Gastroesophageal sphincter (tissue), 4 donors: ENCODE measurements around the gene ATG16L1. TPM values are rescaled to one million over a fixed set of nuclear protein-coding genes. Genes with fewer than 3 reads are reported as not detected.

ENCODE experiments used
- ATAC-seq: fragments of 150-250 bp; one replicate; pipeline ENCODE4 v1.9.1; 2016; ENCODE audit warnings: mild to moderate bottlenecking, moderate library complexity
- H3K27ac ChIP-seq, 4 donors: fragments of 200-600 bp; sonication (generic) in 3 of 4; 1 replicate in 3 of 4; 2 replicates in 1 of 4; pipeline ENCODE4 v1.5.1; 2016 to 2019
- H3K27me3 ChIP-seq: fragments of 200-600 bp; sonication (generic); one replicate; pipeline ENCODE4 v1.5.1; 2019
- H3K36me3 ChIP-seq, 2 donors: fragments of 200-600 bp; sonication (generic); one replicate each; pipeline ENCODE4 v1.5.1; 2019; ENCODE audit warnings: control low read depth in 1 of 2
- H3K4me1 ChIP-seq, 3 donors: fragments of 200-600 bp; sonication (generic); 1 replicate in 2 of 3; 2 replicates in 1 of 3; pipeline ENCODE4 v1.5.1; 2016 to 2019; ENCODE audit warnings: control low read depth in 2 of 3
- H3K4me3 ChIP-seq, 2 donors: fragments of 200-600 bp; sonication (generic); one replicate each; pipeline ENCODE4 v1.5.1; 2019; ENCODE audit warnings: mild to moderate bottlenecking in 1 of 2, moderate library complexity in 1 of 2
- H3K9me3 ChIP-seq, 3 donors: fragments of 200-600 bp; sonication (generic); one replicate each; pipeline ENCODE4 v1.5.1; 2017 to 2019; ENCODE audit warnings: control low read depth in 2 of 3
- CTCF ChIP-seq, 4 experiments: fragments of 200-600 bp in 2 of 4; fragments of 450-650 bp in 2 of 4; sonication (generic) in 1 of 4; IDR thresholded peaks; one replicate each; pipeline ENCODE4 v1.5.1; 2017 to 2019; ENCODE audit warnings: antibody characterized with exemption in 4 of 4, mild to moderate bottlenecking in 2 of 4, moderate library complexity in 2 of 4
- EP300 ChIP-seq: sonication (generic); formaldehyde crosslinking; IDR thresholded peaks from one replicate; pipeline ENCODE4 v1.6.1; 2017; ENCODE audit warnings: antibody characterized with exemption, mild to moderate bottlenecking
- POLR2A ChIP-seq, 2 donors: fragments of 450-650 bp; IDR thresholded peaks; one replicate each; pipeline ENCODE4 v1.6.1; 2017; ENCODE audit warnings: antibody characterized with exemption in 2 of 2, mild to moderate bottlenecking in 2 of 2, moderate library complexity in 1 of 2
- POLR2AphosphoS5 ChIP-seq: sonication (generic); formaldehyde crosslinking; IDR thresholded peaks from one replicate; pipeline ENCODE4 v1.6.1; 2017; ENCODE audit warnings: antibody characterized with exemption
- WGBS, 2 donors: methylation state at CpG; one replicate each; pipeline ENCODE4 v1.1.5; 2018; ENCODE audit warnings: low coverage in 1 of 2; 5-methylcytosine and 5-hydroxymethylcytosine counted together
- total RNA-seq, 4 donors: library from RNA; depleted of rRNA; stranded (reverse); fragments of >200 nt; gene quantifications; one replicate each; pipeline ENCODE4 v1.1.0, GENCODE V29; 2016

ATG16L1 gene
- total RNA-seq, 4 donors from 2014 or later = 24.0 to 46.1 (median 33.8) TPM

DNA sequence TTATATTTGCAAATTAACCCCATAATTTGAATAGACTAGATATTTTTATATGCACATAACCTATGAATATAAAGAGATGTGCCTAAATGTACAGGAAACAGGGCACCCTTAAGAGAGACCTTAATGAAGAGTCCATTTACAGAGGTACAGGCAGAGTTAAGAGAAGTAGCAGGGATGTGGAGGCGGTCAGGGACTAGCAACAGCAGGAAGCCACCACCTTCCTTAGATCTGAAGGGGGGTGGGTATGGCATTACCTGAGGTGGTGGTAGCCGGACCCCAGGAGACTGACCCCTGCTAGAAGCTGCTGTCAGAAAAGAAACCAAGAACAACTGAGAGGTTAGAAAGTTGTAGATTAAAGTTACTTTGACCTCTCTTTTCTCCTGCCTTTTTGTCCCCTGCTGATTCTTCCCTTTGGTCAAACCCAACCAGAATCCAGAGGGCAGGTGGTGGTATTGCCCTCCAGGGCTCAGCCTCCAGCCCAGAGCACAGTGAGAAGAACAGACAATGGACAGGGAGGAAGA, 24.9 kb upstream of the ATG16L1 start:
- Histone ChIP-seq H3K4me3 (no peak overlapping the region), H3K9me3 (no peaks in the 10 kb centered on the region), H3K27me3 (no peaks in the 10 kb centered on the region), H3K36me3 (no peaks in the 10 kb centered on the region), H3K27ac (no peak overlapping the region), H3K4me1 (no peaks in the 10 kb centered on the region)
- no peak for TF ChIP-seq EP300
- TF ChIP-seq POLR2AphosphoS5 = no peak
- TF ChIP-seq POLR2A (IDR thresholded peaks at IDR 0.05) = no peak
- no peak for TF ChIP-seq CTCF (IDR thresholded peaks at IDR 0.05)
- no peak for ATAC-seq
- WGBS, 2 donors = 43 to 78% methylated on average over 1 to 2 of the region's 2 CpGs

DNA sequence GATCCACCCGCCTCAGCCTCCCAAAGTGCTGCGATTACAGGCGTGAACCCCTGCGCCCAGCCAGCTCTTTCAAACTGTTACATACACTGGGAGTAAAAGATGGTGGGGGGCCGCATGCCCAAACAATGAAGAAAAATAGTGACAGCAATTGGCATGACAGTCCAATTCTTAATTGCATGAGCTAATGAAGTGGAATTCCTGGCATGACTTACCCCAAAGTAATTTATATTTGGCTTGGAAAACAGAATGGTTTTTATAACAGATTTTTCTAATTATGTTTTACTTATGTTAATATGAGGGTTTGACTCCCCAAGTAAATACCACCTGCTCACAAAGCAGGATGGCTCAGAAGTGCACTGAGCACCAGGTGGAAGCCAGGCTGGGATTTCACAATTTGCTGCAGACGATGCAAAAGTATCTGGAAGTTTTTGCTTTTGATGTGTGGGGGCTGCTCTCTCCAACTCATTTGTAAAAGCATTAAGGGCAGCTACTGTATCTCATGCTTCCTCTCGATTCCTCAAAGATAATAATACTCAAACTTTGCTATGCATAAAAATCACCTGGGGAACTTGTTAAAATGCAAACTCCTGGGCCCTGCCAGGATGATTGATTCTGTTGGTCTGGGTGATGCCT, 24.0 kb upstream of the ATG16L1 start:
- WGBS, 2 donors = 40 to 62% methylated on average over 2 to 4 of the region's 7 CpGs
- no peaks in the 10 kb centered on the region for H3K4me1 ChIP-seq
- no peak for TF ChIP-seq CTCF (IDR thresholded peaks at IDR 0.05)
- TF ChIP-seq POLR2A (IDR thresholded peaks at IDR 0.05) = no peak
- TF ChIP-seq POLR2AphosphoS5 = no peak
- TF ChIP-seq EP300 = no peak
- no peak overlapping the region for H3K27ac ChIP-seq
- no peaks in the 10 kb centered on the region for H3K9me3 ChIP-seq
- H3K36me3 ChIP-seq = no peaks in the 10 kb centered on the region
- no peak for ATAC-seq
- no peak overlapping the region for H3K4me3 ChIP-seq
- no peaks in the 10 kb centered on the region for H3K27me3 ChIP-seq

- TF ChIP-seq POLR2AphosphoS5 (no peak), CTCF (IDR thresholded peaks at IDR 0.05) (no peak), EP300 (no peak), POLR2A (IDR thresholded peaks at IDR 0.05) (no peak)
- 77 to 78% methylated on average over 3 of the region's 3 CpGs for WGBS, 2 donors
Measured at GRCh38 chr2:233228376-233228775, 23.1 kb upstream of the ATG16L1 start.

DNA sequence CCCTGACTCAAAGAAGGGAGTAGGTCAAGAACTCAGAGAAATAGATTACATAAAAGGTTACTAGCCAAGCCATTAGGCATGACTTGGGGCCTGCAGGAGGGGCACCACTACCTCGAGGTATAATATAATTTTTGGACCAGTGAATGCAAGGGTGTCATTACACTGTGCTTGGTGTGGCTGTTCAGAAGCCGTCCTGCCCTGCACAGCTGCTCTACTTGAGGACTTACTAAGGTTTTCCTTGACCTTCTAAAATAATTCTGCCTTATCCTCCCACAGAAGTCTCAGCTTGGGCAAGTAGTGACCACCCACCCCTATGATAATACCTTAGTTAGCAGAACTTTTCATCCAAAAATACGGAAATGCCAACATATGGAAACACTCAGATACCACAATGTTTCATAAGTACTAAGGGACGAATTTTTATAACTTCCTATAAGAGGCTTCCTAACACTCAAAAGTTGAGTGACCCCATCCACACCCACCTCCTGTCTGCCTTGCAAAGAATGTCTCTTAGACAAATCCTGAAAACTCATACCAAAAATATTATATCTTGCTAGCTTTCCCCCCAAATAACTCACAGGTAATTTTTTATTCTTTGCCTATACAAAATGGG, 17.7 kb upstream of the ATG16L1 start:
- no peaks in the 10 kb centered on the region for H3K9me3 ChIP-seq
- WGBS, 2 donors = 47 to 62% methylated on average over 4 of the region's 4 CpGs
- H3K27me3 ChIP-seq = no peaks in the 10 kb centered on the region
- H3K36me3 ChIP-seq = no peaks in the 10 kb centered on the region
- no peak for ATAC-seq
- H3K27ac ChIP-seq = no peak overlapping the region
- TF ChIP-seq POLR2AphosphoS5 = no peak
- TF ChIP-seq EP300 = no peak
- TF ChIP-seq POLR2A (IDR thresholded peaks at IDR 0.05) = no peak
- no peak for TF ChIP-seq CTCF (IDR thresholded peaks at IDR 0.05)
- no peaks in the 10 kb centered on the region for H3K4me1 ChIP-seq
- H3K4me3 ChIP-seq = no peak overlapping the region

More at GRCh38 chr2:233228376-233228775, 23.1 kb upstream of the ATG16L1 start:
- Histone ChIP-seq H3K4me1 (no peaks in the 10 kb centered on the region), H3K9me3 (no peaks in the 10 kb centered on the region), H3K4me3 (no peak overlapping the region), H3K36me3 (no peaks in the 10 kb centered on the region), H3K27me3 (no peaks in the 10 kb centered on the region), H3K27ac (no peak overlapping the region)
- no peak for ATAC-seq

DNA sequence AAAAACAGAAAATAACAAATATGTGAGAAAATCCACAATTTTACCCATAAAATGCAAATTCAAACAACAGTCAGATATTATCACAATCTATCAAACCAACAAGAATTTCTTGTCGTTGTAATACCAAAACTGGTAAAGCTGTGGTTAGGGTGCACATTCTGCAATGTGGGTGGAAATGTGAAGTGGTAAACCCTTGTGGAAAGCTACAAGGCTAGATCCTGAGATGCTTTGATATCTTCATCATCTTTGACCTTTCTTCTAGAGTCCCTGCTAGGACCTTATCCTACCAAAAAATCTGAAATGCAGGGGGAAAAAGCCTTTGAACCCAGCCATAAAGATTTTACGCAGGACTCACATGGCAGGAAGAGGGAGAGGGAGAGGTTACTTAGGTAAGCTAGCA, 17.2 kb upstream of the ATG16L1 start:
- no peak for ATAC-seq
- 88% methylated on average over 2 of the region's 2 CpGs for WGBS, 2 donors
- Histone ChIP-seq H3K4me3 (no peak overlapping the region), H3K9me3 (no peaks in the 10 kb centered on the region), H3K36me3 (no peaks in the 10 kb centered on the region), H3K4me1 (no peaks in the 10 kb centered on the region), H3K27ac (no peak overlapping the region), H3K27me3 (no peaks in the 10 kb centered on the region)
- TF ChIP-seq CTCF (IDR thresholded peaks at IDR 0.05) = no peak
- no peak for TF ChIP-seq POLR2A (IDR thresholded peaks at IDR 0.05)
- TF ChIP-seq POLR2AphosphoS5 = no peak
- no peak for TF ChIP-seq EP300
